HG03460 (cell line): ENCODE data around the gene FAM229A.
"Not testable (repeated sequence)": the region's sequence is repeated elsewhere in the genome, so short reads cannot be mapped to it uniquely, and the experiment has no call there.

Experiments
- ATAC-seq: cut with Tn5 transposase; IDR thresholded peaks from one replicate; pipeline ENCODE4 v1.9.1; 2021; ENCODE audit not compliant: unreplicated experiment

Gene FAM229A

GRCh38 chr1:32362474-32363313 lies at the start of gene FAM229A, which contains the start of gene TSSK3:
FAM229A (minus strand) TSS chr1:32362485; CDS start chr1:32362091, 394 bp downstream.
TSSK3 (plus strand) TSS chr1:32362539; CDS start chr1:32362702, 163 bp downstream.
- no peak for ATAC-seq

- no peak for ATAC-seq
These were observed 49.0 kb upstream of the FAM229A start for GRCh38 chr1:32411261-32411660.

- no peak for ATAC-seq
These were observed 44.4 kb upstream of the FAM229A start for GRCh38 chr1:32406629-32407111.

GRCh38 chr1:32405672-32406467 lies 43.6 kb upstream of the FAM229A start:
- ATAC-seq, result no peak

- no peak for ATAC-seq
These were observed 42.7 kb upstream of the FAM229A start for GRCh38 chr1:32404946-32405345.

GRCh38 chr1:32400876-32401631 lies 38.8 kb upstream of the FAM229A start:
- no peak for ATAC-seq

GRCh38 chr1:32399843-32400242 lies 37.6 kb upstream of the FAM229A start:
- ATAC-seq, result no peak

GRCh38 chr1:32398401-32398800 lies 36.1 kb upstream of the FAM229A start:
- ATAC-seq, result no peak

- ATAC-seq, result not testable (repeated sequence)
These were observed 34.2 kb upstream of the FAM229A start for GRCh38 chr1:32396524-32396923.

- ATAC-seq, result peak; percentile 5
These were observed 32.7 kb upstream of the FAM229A start for GRCh38 chr1:32394890-32395432.

GRCh38 chr1:32394141-32394889 lies 32.0 kb upstream of the FAM229A start, which contains the start of gene BSDC1:
BSDC1 (minus strand) TSS chr1:32394441; CDS start chr1:32394414, 27 bp downstream.
- peak; percentile 91 for ATAC-seq

GRCh38 chr1:32393832-32394140 lies 31.5 kb upstream of the FAM229A start:
- ATAC-seq, result peak; percentile 7

GRCh38 chr1:32393136-32393535 lies 30.9 kb upstream of the FAM229A start:
- no peak for ATAC-seq

GRCh38 chr1:32392325-32392724 lies 30.0 kb upstream of the FAM229A start:
- ATAC-seq, result no peak

- ATAC-seq, result no peak
These were observed 28.9 kb upstream of the FAM229A start for GRCh38 chr1:32390904-32391870.

GRCh38 chr1:32388641-32389040 lies 26.4 kb upstream of the FAM229A start:
- no peak for ATAC-seq

- no peak for ATAC-seq
These were observed 24.5 kb upstream of the FAM229A start for GRCh38 chr1:32386676-32387392.

GRCh38 chr1:32380057-32380456 lies 17.8 kb upstream of the FAM229A start:
- no peak for ATAC-seq
